ENCODE measurements around the gene LRRC3B. TPM values are rescaled to one million over a fixed set of nuclear protein-coding genes. Genes with fewer than 3 reads are reported as not detected.
"Not testable (repeated sequence)": the region's sequence is repeated elsewhere in the genome, so short reads cannot be mapped to it uniquely, and the experiment has no call there.

Gene LRRC3B
- total RNA-seq, 1 donor from 2014 or later, result 7.8 TPM

DNA sequence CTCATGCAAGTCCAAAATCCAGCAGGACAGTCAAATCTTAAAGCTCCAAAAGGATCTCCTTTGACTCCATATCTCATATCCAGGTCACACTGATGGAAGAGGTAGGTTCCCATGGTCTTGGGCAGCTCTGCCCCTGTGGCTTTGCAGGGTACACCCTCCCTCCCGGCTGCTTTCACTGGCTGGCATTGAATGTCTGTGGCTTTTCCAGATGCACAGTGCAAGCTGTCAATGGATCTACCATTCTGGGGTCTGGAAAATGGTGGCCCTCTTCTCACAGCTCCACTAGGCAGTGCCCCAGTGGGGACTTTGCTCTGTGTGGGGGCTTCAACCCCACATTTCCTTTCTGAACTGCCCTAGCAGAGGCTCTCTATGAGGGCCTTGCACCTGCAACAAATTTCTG, 19.3 kb upstream of the LRRC3B start:
- not testable (repeated sequence) for H3K9ac ChIP-seq (ENCODE audit: low read depth in 1 of 3, low read length in 3 of 3); H3K4me3 ChIP-seq (ENCODE audit: low read length in 3 of 3)

DNA sequence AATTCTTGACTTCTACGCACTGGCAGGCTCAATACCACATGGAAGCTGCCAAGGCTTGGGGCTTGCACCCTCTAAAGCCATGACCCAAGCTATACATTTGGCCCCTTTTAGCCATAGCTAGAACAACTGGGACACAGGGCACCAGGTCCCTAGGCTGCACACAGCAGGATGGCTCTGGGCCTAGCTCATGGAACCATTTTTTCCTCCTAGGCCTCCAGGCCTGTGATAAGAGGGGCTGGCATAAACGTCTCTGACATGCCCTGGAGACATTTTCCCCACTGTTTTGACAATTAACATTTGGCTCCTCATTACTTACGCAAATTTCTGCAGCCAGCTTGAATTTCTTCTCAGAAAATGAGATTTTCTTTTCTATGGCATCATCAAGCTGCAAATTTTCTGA, 18.8 kb upstream of the LRRC3B start:
- not testable (repeated sequence) for H3K9me3 ChIP-seq (ENCODE audit: control insufficient read depth in 3 of 3, low read length in 3 of 3); H3K4me3 ChIP-seq (ENCODE audit: low read length in 3 of 3); H3K4me1 ChIP-seq (ENCODE audit: control insufficient read depth in 3 of 3, insufficient read depth in 3 of 3, low read length in 3 of 3); H3K27ac ChIP-seq (ENCODE audit: low read depth, low read length); H3K9ac ChIP-seq (ENCODE audit: low read depth in 1 of 3, low read length in 3 of 3); H3K27me3 ChIP-seq (ENCODE audit: control insufficient read depth in 3 of 3, insufficient read depth in 3 of 3, low read length in 3 of 3); H3K36me3 ChIP-seq (ENCODE audit: control insufficient read depth in 3 of 3, insufficient read depth in 3 of 3, low read length in 3 of 3)

More for the DNA sequence above, 19.3 kb upstream of the LRRC3B start:
- H3K4me1 ChIP-seq (ENCODE audit: control insufficient read depth in 3 of 3, insufficient read depth in 3 of 3, low read length in 3 of 3); H3K27me3 ChIP-seq (ENCODE audit: control insufficient read depth in 3 of 3, insufficient read depth in 3 of 3, low read length in 3 of 3); H3K36me3 ChIP-seq (ENCODE audit: control insufficient read depth in 3 of 3, insufficient read depth in 3 of 3, low read length in 3 of 3); H3K27ac ChIP-seq (ENCODE audit: low read depth, low read length); H3K9me3 ChIP-seq (ENCODE audit: control insufficient read depth in 3 of 3, low read length in 3 of 3): not testable (repeated sequence)

DNA sequence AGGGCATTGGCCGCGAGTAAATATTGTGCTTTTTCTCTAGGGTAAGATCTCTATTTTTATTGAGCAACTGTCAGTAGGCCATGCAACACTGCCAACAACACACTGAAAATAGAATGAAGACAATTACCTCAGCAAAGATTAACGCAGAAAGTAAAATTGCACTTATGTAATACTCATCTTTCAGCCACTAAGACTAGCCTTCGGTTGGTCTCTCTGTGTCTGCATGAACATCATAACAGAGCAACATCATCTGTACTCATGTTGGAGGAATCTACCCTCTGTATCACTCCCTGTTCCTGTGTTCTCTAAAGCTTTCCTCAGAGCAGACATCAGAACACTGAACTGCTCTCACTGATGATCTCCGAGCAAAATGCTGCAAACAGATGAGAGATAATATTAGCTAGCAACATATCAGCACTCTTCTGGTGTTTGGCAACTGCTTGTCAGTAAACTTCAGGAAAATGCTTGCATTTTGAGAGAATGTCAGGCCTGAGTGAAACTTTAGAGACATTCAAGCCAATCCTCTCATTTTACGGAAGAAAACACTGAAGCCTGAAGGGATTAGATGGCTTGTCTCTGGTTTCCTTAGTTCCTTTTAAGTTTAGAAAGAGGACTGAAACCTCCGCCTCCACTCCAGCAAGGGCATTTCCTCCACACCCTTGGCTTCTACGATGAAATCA, 8.4 kb upstream of the LRRC3B start:
- Histone ChIP-seq H3K4me3 (ENCODE audit: low read length in 3 of 3) (peak overlapping the region in 2 of 3 donors; percentile 20 to 44), H3K36me3 (ENCODE audit: control insufficient read depth in 3 of 3, insufficient read depth in 3 of 3, low read length in 3 of 3) (no peaks in the 10 kb centered on the region), H3K27ac (ENCODE audit: low read depth, low read length) (peak overlapping the region; percentile 26), H3K27me3 (ENCODE audit: control insufficient read depth in 3 of 3, insufficient read depth in 3 of 3, low read length in 3 of 3) (no peaks in the 10 kb centered on the region), H3K4me1 (ENCODE audit: control insufficient read depth in 3 of 3, insufficient read depth in 3 of 3, low read length in 3 of 3) (peaks cover 4 to 15% (median 6%) of the 10 kb centered on the region in 3 donors), H3K9ac (ENCODE audit: low read depth in 1 of 3, low read length in 3 of 3) (peak overlapping the region in 1 of 3 donors; percentile 54), H3K9me3 (ENCODE audit: control insufficient read depth in 3 of 3, low read length in 3 of 3) (no peaks in the 10 kb centered on the region)

DNA sequence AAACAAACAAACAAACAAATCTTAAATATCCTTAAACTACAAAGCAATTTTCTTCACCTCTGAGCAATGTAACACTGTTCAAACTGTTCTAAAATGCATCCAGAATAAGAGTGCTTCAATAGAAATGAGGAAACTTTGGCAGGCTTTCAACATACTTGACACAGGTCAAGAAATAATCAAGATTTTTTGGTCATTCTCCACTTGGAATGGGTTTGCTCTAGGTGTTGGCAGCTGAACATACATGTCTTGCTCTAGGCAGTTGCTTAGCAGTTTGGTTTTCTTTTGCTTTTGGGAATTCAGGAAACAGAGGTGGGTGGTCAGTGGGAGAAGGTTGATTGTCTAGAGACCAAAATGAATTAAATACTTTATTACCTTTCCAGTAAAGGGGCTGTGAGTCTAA, 1.4 kb upstream of the LRRC3B start:
- Histone ChIP-seq H3K4me1 (ENCODE audit: control insufficient read depth in 3 of 3, insufficient read depth in 3 of 3, low read length in 3 of 3) (peaks cover 14 to 28% (median 19%) of the 10 kb centered on the region in 3 donors), H3K9me3 (ENCODE audit: control insufficient read depth in 3 of 3, low read length in 3 of 3) (no peaks in the 10 kb centered on the region), H3K27me3 (ENCODE audit: control insufficient read depth in 3 of 3, insufficient read depth in 3 of 3, low read length in 3 of 3) (peaks cover 0 to 25% (median 23%) of the 10 kb centered on the region in 3 donors), H3K4me3 (ENCODE audit: low read length in 3 of 3) (no peak overlapping the region), H3K36me3 (ENCODE audit: control insufficient read depth in 3 of 3, insufficient read depth in 3 of 3, low read length in 3 of 3) (no peaks in the 10 kb centered on the region), H3K27ac (ENCODE audit: low read depth, low read length) (peak overlapping the region; percentile 37), H3K9ac (ENCODE audit: low read depth in 1 of 3, low read length in 3 of 3) (peak overlapping the region in 1 of 3 donors; percentile 24)

DNA sequence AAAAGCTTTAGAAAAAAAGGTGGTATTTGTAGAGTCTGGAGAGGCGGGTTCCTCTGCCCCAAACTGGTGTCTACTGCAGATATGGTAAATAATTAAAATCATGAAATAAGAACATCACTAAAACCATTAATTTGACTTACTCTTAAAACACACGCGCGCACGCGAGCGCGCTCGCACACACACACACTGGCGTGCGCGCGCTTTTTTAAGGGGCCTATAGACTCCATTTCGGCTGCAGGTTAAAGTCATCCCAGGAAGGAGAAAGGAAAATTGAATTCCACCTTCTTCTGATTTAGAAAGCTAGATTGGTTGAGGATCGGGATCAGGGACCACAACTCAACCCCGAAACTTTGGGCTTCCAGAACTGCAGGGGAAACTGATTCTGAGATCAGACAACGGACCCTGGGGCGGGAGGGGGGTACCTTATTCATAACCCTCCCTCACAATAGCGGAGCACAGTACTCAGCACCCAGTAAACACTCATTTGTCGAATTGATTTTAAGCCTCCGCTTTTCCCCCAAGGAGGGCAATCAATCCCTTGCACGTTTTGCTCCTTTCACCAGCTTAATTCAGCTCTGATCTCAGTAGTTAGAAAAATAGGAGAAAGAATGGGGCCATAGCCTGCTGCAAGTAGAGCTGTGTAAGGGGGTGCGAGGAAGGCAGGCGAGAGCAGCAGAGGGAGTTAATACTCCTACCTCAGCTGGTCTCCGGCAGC, 509 bp upstream of the LRRC3B start:
- peak overlapping the region; percentile 41 to 72 (median 52) for H3K9ac ChIP-seq (ENCODE audit: low read depth in 1 of 3, low read length in 3 of 3)
- H3K4me3 ChIP-seq (ENCODE audit: low read length in 3 of 3), result peak overlapping the region; percentile 64 to 83 (median 67)
- H3K4me1 ChIP-seq (ENCODE audit: control insufficient read depth in 3 of 3, insufficient read depth in 3 of 3, low read length in 3 of 3), result peaks cover 14 to 28% (median 19%) of the 10 kb centered on the region in 3 donors
- no peaks in the 10 kb centered on the region for H3K9me3 ChIP-seq (ENCODE audit: control insufficient read depth in 3 of 3, low read length in 3 of 3)
- peak overlapping the region; percentile 37 for H3K27ac ChIP-seq (ENCODE audit: low read depth, low read length)
- no peaks in the 10 kb centered on the region for H3K36me3 ChIP-seq (ENCODE audit: control insufficient read depth in 3 of 3, insufficient read depth in 3 of 3, low read length in 3 of 3)
- peaks cover 0 to 25% (median 23%) of the 10 kb centered on the region in 3 donors for H3K27me3 ChIP-seq (ENCODE audit: control insufficient read depth in 3 of 3, insufficient read depth in 3 of 3, low read length in 3 of 3)

DNA sequence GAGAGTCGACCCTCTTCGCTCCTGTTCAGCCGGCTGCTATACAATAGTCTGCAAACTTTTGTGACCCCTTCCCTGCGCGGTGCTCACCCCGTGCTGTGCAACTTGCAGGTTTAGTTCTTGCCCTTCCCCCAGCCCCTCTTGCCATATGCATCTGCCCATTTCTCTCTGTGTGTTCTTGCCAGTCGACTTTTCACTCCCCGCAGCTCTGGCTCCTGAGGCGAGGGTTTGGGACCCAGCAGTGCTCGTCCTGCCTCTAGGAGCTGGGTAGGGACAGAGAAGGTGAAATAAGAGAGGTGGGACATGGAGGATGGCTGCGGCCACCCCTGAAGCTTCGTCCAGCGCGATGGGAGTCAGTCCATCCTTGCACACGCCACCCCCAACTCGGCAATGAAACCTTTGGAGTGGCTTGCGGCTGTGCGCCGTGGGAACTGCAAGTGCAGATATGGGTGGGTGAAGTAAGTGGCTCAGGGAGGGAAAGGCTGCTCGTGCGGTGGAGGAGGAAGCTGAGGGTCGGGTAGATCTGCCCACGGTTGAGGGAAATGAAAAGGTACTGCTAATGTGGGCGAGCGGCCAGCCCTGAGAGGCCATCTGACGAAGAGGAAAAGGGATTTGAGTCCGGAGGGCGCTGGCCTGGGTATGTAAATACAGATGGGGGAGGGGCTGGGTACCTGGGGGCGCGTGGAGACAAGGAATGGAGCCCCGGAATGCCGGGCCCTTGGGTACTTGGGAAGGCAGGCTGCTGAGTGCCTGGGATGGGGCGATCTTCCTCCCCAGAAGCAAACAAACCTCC, 1.0 kb downstream of the LRRC3B start:
- Histone ChIP-seq H3K27me3 (ENCODE audit: control insufficient read depth in 3 of 3, insufficient read depth in 3 of 3, low read length in 3 of 3) (peaks cover 0 to 25% (median 23%) of the 10 kb centered on the region in 3 donors), H3K36me3 (ENCODE audit: control insufficient read depth in 3 of 3, insufficient read depth in 3 of 3, low read length in 3 of 3) (no peaks in the 10 kb centered on the region), H3K4me3 (ENCODE audit: low read length in 3 of 3) (peak overlapping the region; percentile 45 to 83 (median 67)), H3K4me1 (ENCODE audit: control insufficient read depth in 3 of 3, insufficient read depth in 3 of 3, low read length in 3 of 3) (peaks cover 14 to 28% (median 19%) of the 10 kb centered on the region in 3 donors), H3K9ac (ENCODE audit: low read depth in 1 of 3, low read length in 3 of 3) (peak overlapping the region in 2 of 3 donors; percentile 3 to 57), H3K27ac (ENCODE audit: low read depth, low read length) (no peak overlapping the region), H3K9me3 (ENCODE audit: control insufficient read depth in 3 of 3, low read length in 3 of 3) (no peaks in the 10 kb centered on the region)

DNA sequence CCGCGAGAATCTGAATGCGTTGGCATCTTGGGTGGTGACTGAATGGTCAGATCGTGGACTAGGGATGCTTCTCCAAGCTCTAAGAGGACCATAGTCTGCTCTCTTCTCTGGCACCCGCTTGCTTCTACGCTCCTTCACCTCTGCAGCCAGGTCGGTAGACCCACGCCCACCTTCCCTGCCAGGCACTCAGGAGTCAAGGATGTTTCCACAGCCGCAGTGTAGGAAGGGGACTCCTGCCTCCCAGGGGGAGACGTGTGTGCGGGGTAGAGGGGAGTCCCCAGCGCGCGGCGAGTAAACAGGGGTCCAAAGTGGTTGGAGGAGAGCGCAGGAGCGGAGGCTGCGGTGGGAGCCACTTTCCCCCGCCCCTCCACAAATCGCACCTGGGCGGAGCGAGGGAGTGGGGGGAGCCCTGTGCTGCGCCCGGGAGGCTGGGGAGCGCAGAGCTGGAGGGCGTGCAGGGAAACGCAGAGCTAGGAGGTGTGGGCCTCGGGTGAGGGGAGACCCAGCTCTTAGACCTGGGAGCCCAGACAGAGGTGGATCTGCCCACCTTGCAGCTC, 1.7 kb downstream of the LRRC3B start:
- H3K36me3 ChIP-seq (ENCODE audit: control insufficient read depth in 3 of 3, insufficient read depth in 3 of 3, low read length in 3 of 3), result no peaks in the 10 kb centered on the region
- H3K27me3 ChIP-seq (ENCODE audit: control insufficient read depth in 3 of 3, insufficient read depth in 3 of 3, low read length in 3 of 3), result peaks cover 0 to 25% (median 23%) of the 10 kb centered on the region in 3 donors
- H3K4me3 ChIP-seq (ENCODE audit: low read length in 3 of 3), result peak overlapping the region in 2 of 3 donors; percentile 45 to 83
- H3K9ac ChIP-seq (ENCODE audit: low read depth in 1 of 3, low read length in 3 of 3), result peak overlapping the region in 1 of 3 donors; percentile 57
- no peaks in the 10 kb centered on the region for H3K9me3 ChIP-seq (ENCODE audit: control insufficient read depth in 3 of 3, low read length in 3 of 3)
- no peak overlapping the region for H3K27ac ChIP-seq (ENCODE audit: low read depth, low read length)
- H3K4me1 ChIP-seq (ENCODE audit: control insufficient read depth in 3 of 3, insufficient read depth in 3 of 3, low read length in 3 of 3), result peaks cover 14 to 28% (median 19%) of the 10 kb centered on the region in 3 donors

DNA sequence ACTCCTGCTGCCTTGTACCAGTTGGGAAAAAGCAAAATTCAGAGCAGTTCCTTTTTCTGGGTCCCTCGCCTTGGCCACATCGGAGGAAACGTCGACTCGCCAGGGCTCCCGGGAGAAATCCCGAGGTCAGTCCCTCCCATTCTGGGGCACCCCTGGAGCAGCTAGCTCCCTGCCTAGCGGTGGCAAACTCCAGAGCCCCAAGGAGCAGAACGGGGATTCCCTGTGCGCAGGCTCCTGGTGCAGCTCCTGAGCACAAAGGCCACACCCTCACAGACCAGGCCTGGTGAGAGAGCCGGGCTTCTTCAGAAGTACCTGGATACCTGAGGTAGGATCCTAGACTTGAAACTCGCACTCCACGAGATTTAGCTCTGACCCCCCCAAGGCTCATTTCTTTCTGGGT, 2.6 kb downstream of the LRRC3B start:
- Histone ChIP-seq H3K27ac (ENCODE audit: low read depth, low read length) (no peak overlapping the region), H3K36me3 (ENCODE audit: control insufficient read depth in 3 of 3, insufficient read depth in 3 of 3, low read length in 3 of 3) (no peaks in the 10 kb centered on the region), H3K9me3 (ENCODE audit: control insufficient read depth in 3 of 3, low read length in 3 of 3) (no peaks in the 10 kb centered on the region), H3K4me1 (ENCODE audit: control insufficient read depth in 3 of 3, insufficient read depth in 3 of 3, low read length in 3 of 3) (peaks cover 14 to 28% (median 19%) of the 10 kb centered on the region in 3 donors), H3K4me3 (ENCODE audit: low read length in 3 of 3) (peak overlapping the region in 1 of 3 donors; percentile 83), H3K27me3 (ENCODE audit: control insufficient read depth in 3 of 3, insufficient read depth in 3 of 3, low read length in 3 of 3) (peaks cover 0 to 25% (median 23%) of the 10 kb centered on the region in 3 donors), H3K9ac (ENCODE audit: low read depth in 1 of 3, low read length in 3 of 3) (no peak overlapping the region)

DNA sequence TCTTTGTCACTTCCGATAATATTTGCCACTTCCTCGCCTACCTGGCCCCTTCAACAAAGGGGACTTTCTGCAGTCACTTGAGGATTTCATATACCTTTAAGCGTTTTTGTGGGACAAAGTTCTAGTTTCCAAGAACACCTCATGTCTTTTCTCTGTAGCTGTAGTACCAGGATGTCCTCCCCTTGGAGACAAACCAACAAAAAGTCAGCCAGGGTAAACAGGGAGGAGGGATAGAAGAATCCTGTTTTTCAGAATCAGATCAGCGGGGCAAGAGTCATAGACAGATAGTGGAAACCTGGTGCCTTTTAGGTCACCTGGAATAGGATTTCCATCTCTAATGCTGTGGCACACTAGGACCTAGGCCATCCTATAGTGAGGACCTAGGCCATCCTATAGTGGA, 4.5 kb downstream of the LRRC3B start:
- Histone ChIP-seq H3K36me3 (ENCODE audit: control insufficient read depth in 3 of 3, insufficient read depth in 3 of 3, low read length in 3 of 3) (no peaks in the 10 kb centered on the region), H3K27me3 (ENCODE audit: control insufficient read depth in 3 of 3, insufficient read depth in 3 of 3, low read length in 3 of 3) (peaks cover 0 to 22% (median 21%) of the 10 kb centered on the region in 3 donors), H3K27ac (ENCODE audit: low read depth, low read length) (no peak overlapping the region), H3K4me3 (ENCODE audit: low read length in 3 of 3) (no peak overlapping the region), H3K4me1 (ENCODE audit: control insufficient read depth in 3 of 3, insufficient read depth in 3 of 3, low read length in 3 of 3) (peaks cover 14 to 27% (median 16%) of the 10 kb centered on the region in 3 donors), H3K9me3 (ENCODE audit: control insufficient read depth in 3 of 3, low read length in 3 of 3) (no peaks in the 10 kb centered on the region), H3K9ac (ENCODE audit: low read depth in 1 of 3, low read length in 3 of 3) (no peak overlapping the region)
